ENCODE data around the gene SLC46A1. TPM values are rescaled to one million over a fixed set of nuclear protein-coding genes. Genes with fewer than 3 reads are reported as not detected.

The SLC46A1 gene
- total and polyA plus RNA-seq, 10 of the 15 experiments (the other 5 are each of a cell fraction or from before 2014, with no cell fraction given), result 1.7 to 6.9 (median 4.0) TPM

DNA sequence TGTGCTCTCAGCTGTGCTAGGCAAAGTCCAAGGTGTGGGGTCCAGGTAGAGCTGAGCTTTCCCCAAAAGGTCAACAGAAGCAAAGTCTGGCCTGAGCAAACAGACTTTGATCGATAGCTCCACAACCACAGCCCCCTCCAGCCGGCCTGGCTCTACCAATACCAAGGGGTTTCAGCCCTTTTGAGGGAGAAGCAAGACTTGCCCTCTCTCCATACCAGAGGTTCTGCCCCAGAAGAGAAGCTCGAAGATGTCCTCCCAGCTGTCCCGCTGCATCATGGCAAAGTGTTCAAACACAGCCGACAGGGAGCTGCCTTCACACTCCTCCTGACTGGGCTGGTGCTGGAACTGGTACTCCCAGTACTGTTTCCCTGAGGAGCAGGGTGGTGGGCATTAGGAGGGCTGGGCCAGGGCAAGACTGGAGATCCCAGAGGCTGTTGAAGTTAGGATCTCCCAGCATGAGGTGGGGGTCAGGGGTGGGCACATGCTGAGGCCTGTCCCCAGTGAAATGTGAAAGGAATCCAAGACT lies 37.6 kb downstream of the SLC46A1 start (continued):
- no peak for TF ChIP-seq GATAD2B (conservative IDR thresholded peaks at IDR 0.05; ENCODE audit: low read depth)
- TF ChIP-seq RAD21 (IDR thresholded peaks at IDR 0.05; ENCODE audit: insufficient read depth, low read depth, low read length), result no peak
- no peak for TF ChIP-seq BCL11A (IDR thresholded peaks at IDR 0.05; ENCODE audit: low read depth, low read length)
- no peak for TF ChIP-seq RELB (IDR thresholded peaks at IDR 0.05; ENCODE audit: low read depth)
- no peak for TF ChIP-seq ZNF622 (IDR thresholded peaks at IDR 0.05)
- no peak for TF ChIP-seq IKZF2 (IDR thresholded peaks at IDR 0.05)
- no peak for TF ChIP-seq PRDM15 (CRISPR knock-in tag; IDR thresholded peaks at IDR 0.05)
- TF ChIP-seq TCF7 (IDR thresholded peaks at IDR 0.05; ENCODE audit: borderline replicate concordance), result no peak
- TF ChIP-seq DPF2 (IDR thresholded peaks at IDR 0.05), result no peak
- no peak for TF ChIP-seq E2F8 (IDR thresholded peaks at IDR 0.05; ENCODE audit: low read depth, partially characterized antibody)
